Measurements from ENCODE around the gene HDLBP.

HDLBP gene

GRCh38 chr2:241339839-241340630, 24.6 kb upstream of the HDLBP start:
- TF ChIP-seq CTCF (IDR thresholded peaks at IDR 0.05; ENCODE audit: control extremely low read depth, extremely low read depth, low read depth, missing control alignments) = no peak
- CTCF ChIA-PET = no interaction called here
- no peak for DNase-seq (ENCODE audit: extremely low spot score)
- POLR2A ChIA-PET = no interaction called here

- ChIA-PET CTCF (interaction anchor here (1.5 to 2.0 kb wide), 2 partner anchors 15 to 24 kb away, joined by 4 to 7 read pairs; no protein-coding TSS in a partner anchor), POLR2A (no interaction called here)
- no peak for TF ChIP-seq CTCF (IDR thresholded peaks at IDR 0.05; ENCODE audit: control extremely low read depth, extremely low read depth, low read depth, missing control alignments)
- DNase-seq (ENCODE audit: extremely low spot score) = no peak
Observed at GRCh38 chr2:241334813-241335212, 19.3 kb upstream of the HDLBP start.

- CTCF ChIA-PET = interaction anchor here (1.6 kb wide), 1 partner anchor 10 kb away, joined by 3 read pairs; no protein-coding TSS in a partner anchor
- TF ChIP-seq CTCF (IDR thresholded peaks at IDR 0.05; ENCODE audit: control extremely low read depth, extremely low read depth, low read depth, missing control alignments) = no peak
- no peak for DNase-seq (ENCODE audit: extremely low spot score)
- POLR2A ChIA-PET = no interaction called here
Observed at GRCh38 chr2:241330616-241330981, 15.1 kb upstream of the HDLBP start.

GRCh38 chr2:241329669-241330615, 14.5 kb upstream of the HDLBP start:
- ChIA-PET CTCF (no interaction called here), POLR2A (no interaction called here)
- DNase-seq (ENCODE audit: extremely low spot score) = no peak

GRCh38 chr2:241325257-241325656, 9.8 kb upstream of the HDLBP start:
- CTCF ChIA-PET = no interaction called here
- POLR2A ChIA-PET = no interaction called here
- DNase-seq (ENCODE audit: extremely low spot score) = no peak
- no peak for TF ChIP-seq CTCF (IDR thresholded peaks at IDR 0.05; ENCODE audit: control extremely low read depth, extremely low read depth, low read depth, missing control alignments)

More at GRCh38 chr2:241329669-241330615, 14.5 kb upstream of the HDLBP start:
- no peak for TF ChIP-seq CTCF (IDR thresholded peaks at IDR 0.05; ENCODE audit: control extremely low read depth, extremely low read depth, low read depth, missing control alignments)

GRCh38 chr2:241324775-241325174, 9.3 kb upstream of the HDLBP start:
- CTCF ChIA-PET = interaction anchor here (0.8 kb wide), 1 partner anchor 10 kb away, joined by 3 read pairs; the partner anchor contains the start of genes HDLBP and SEPTIN2
- DNase-seq (ENCODE audit: extremely low spot score) = no peak
- POLR2A ChIA-PET = interaction anchor here (0.7 to 1.2 kb wide), 2 partner anchors 10 to 229 kb away, joined by 4 to 7 read pairs; partner anchors contain the start of gene HDLBP
- no peak for TF ChIP-seq CTCF (IDR thresholded peaks at IDR 0.05; ENCODE audit: control extremely low read depth, extremely low read depth, low read depth, missing control alignments)
